Astrocyte of the cerebellum (primary cell): Measurements from ENCODE around the gene MLYCD.

Experiments
- DNase-seq: peaks from one replicate; pipeline ENCODE4 v3.0.0-alpha.2; 2011; ENCODE audit warnings: low read depth
- H3K4me3 ChIP-seq: 2 replicates; pipeline ENCODE4 v1.5.1; 2011; ENCODE audit warnings: mild to moderate bottlenecking, low read depth, low read length, moderate library complexity
- in situ Hi-C: cut with HindIII; loops from 2 replicates; pipeline ENCODE4 v1.10.0; 2017; ENCODE audit warnings: low sequenced_read_pairs
- TF ChIP-seq, protein P1 (sequence below): IDR thresholded peaks from 2 replicates; pipeline ENCODE4 v1.5.1; 2012; ENCODE audit warnings: low read length, low read depth, moderate library complexity, mild to moderate bottlenecking; ENCODE audit errors: missing control alignments

The MLYCD gene

DNA sequence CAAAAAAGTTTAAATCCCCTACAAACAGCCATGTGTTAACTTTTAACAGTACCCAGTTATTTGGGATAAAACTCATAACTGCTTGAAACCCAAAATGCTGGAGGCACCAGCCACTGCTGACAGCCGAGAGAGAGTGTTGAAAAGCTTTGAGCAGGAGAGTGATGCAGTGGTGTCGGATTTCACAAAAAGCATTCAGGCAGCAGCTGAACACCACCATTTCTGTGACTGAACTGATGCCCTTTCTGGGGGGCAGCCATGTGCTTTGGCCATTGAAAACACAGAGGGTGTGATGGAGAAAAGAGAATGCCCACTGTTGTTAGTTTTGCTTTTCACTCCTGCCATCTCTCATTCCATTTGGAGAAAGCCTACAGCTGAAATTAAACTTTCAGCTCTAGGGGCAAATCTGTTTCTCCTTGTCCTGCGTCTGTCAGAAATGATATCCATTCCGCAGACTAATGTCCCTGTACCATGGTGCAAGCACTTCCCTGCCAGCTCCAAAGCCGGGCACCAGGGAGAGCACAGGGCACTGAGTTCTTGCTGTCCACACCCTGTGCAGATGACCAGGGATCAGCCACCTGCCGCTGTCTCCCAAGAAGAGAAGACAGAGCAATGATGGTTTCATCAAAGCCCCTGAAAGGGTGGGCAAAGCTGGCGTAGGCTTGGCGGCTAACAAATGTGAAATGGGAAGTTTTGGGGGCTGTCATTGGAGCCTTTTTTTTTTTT, 16.6 kb upstream of the MLYCD start:
- no peak for DNase-seq
- TF ChIP-seq, protein P1, sequence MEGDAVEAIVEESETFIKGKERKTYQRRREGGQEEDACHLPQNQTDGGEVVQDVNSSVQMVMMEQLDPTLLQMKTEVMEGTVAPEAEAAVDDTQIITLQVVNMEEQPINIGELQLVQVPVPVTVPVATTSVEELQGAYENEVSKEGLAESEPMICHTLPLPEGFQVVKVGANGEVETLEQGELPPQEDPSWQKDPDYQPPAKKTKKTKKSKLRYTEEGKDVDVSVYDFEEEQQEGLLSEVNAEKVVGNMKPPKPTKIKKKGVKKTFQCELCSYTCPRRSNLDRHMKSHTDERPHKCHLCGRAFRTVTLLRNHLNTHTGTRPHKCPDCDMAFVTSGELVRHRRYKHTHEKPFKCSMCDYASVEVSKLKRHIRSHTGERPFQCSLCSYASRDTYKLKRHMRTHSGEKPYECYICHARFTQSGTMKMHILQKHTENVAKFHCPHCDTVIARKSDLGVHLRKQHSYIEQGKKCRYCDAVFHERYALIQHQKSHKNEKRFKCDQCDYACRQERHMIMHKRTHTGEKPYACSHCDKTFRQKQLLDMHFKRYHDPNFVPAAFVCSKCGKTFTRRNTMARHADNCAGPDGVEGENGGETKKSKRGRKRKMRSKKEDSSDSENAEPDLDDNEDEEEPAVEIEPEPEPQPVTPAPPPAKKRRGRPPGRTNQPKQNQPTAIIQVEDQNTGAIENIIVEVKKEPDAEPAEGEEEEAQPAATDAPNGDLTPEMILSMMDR, result no peak
- in situ Hi-C loops, result no loop called here
- H3K4me3 ChIP-seq, result no peak overlapping the region

DNA sequence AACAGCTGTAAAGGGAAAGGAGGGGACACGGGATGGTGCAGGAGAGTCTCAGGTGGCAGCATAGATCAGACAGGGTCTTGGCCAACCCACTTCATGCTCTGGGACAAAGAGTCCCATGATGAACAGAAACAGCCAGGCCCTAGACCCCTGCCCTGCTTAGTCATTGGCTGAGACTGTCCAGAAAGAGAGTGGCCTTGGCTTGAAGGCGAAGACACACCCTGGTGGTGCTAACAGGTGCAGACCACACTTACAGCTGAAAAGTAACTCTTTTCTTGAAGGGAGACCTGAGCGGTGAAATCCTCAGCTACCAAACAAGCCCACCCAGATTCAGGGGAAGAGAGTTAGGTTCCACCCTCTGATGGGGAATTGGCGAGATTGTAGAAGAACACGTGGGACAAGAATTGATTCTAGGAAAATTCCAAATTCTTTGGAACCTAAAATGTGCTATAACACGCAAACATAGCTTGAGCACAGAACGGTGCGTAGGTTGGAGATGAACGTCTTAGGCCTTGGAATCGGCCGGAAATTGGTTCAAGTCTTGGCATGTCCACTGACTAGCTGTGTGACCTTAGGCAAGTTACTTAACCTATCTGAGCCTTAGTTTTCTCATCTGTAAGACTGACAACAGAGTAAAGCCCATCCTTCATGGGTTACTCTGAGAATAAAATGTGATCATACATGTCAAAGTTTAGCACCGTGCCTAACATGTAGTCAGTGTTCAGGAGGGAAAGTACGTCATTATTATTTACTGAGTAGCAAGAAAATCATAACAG, 12.5 kb upstream of the MLYCD start:
- TF ChIP-seq, protein P1, result no peak
- no peak for DNase-seq
- H3K4me3 ChIP-seq, result no peak overlapping the region
- in situ Hi-C loops, result no loop called here

DNA sequence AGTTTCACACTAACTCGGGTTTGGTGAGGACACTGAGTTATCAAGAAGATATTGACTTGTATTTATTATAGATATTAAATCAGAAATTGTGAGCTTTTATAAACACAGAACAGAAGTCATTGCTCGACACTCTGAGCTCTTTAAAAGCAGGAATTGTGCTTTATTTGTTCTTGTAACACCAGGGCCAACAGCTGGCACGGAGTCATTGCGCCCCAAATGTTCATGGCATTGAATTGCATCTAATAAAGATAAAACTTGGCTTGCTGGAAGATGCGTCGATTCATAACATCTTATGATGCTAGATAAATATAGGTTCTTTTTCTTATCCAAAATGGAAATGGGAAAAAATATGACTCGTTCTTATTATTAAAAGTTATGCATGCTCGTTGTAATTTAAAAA, 11.8 kb upstream of the MLYCD start:
- TF ChIP-seq, protein P1, result no peak
- no peak overlapping the region for H3K4me3 ChIP-seq
- in situ Hi-C loops, result no loop called here
- no peak for DNase-seq

DNA sequence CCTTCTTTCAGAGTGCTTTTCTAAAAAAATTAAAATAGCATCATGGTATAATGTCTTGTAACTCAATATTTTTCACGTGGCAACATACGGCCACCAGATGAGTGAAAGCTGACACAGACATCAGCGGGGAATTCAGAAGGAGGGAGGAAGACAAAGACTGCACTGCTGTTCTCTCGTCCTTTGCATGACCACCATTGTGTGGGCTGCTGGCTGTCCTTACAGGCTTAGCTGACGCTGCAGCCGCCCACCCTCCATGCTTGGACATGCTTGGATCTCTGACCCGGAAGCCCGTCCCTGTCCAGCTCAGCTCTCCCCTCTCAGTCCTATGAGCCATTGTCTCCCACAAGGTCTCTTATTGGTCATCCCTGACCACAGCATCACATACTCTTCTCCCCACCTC, 11.4 kb upstream of the MLYCD start:
- in situ Hi-C loops, result no loop called here
- H3K4me3 ChIP-seq, result no peak overlapping the region
- TF ChIP-seq, protein P1, result no peak
- no peak for DNase-seq

DNA sequence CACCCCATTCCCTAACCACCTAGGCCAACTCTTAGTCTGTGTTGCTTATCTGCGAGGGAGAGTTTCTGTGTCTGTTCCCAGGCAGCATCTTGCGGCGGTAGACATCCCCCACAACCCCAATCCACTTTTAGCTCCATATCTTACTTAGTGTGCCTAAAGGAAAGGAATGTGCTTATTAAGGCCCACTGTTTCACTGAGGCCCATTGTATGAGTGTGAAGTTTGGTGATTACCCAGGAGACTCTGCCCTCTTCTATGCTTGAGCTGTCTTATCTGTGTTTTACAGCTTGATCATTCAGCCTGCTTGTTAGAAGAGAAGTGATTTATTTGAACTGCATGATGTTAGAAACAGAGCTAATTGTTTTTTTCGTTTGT, 10.3 kb upstream of the MLYCD start:
- in situ Hi-C loops, result no loop called here

DNA sequence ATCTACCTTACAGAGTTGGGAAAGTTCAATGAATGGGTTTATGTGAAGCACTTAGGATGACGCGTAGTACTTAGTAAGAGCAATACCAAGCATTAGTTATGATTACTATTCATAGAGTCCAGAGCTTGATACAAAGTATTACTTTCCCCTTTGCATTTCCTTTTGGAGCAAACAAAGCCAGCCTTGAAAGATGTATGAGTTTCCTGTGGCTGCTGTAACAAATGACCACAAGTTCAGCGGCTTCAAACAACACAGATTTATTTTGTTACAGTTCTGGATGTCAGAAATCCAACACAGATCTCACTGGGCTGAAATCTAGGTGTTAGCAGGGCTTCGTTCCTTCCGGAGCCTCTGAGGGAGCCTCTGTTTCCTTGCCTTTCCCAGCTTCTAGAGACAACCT, 8.6 kb upstream of the MLYCD start:
- TF ChIP-seq, protein P1, result no peak
- in situ Hi-C loops, result no loop called here
- H3K4me3 ChIP-seq, result no peak overlapping the region
- DNase-seq, result no peak

More for the DNA sequence above, 10.3 kb upstream of the MLYCD start:
- no peak for DNase-seq
- H3K4me3 ChIP-seq, result no peak overlapping the region
- TF ChIP-seq, protein P1, result no peak
